Gastrocnemius medialis (tissue), 4 donors: ENCODE results near the gene EPS15.

Experiments used
- POLR2A ChIP-seq, 2 donors: fragments of 450-650 bp; IDR thresholded peaks; one replicate each; pipeline ENCODE4 v1.6.1; 2017; ENCODE audit warnings: antibody characterized with exemption in 2 of 2, mild to moderate bottlenecking in 2 of 2, moderate library complexity in 2 of 2
- TF ChIP-seq, protein P1 (sequence below), 5 experiments: fragments of 450-650 bp in 3 of 5; fragments of 200-600 bp in 2 of 5; sonication (generic) in 2 of 5; IDR thresholded peaks in 4 of 5; conservative IDR thresholded peaks in 1 of 5; 1 replicate in 4 of 5; 2 replicates in 1 of 5; pipeline ENCODE4 v1.5.1; 2016 to 2019; ENCODE audit warnings: antibody characterized with exemption in 5 of 5, mild to moderate bottlenecking in 3 of 5, moderate library complexity in 3 of 5

DNA sequence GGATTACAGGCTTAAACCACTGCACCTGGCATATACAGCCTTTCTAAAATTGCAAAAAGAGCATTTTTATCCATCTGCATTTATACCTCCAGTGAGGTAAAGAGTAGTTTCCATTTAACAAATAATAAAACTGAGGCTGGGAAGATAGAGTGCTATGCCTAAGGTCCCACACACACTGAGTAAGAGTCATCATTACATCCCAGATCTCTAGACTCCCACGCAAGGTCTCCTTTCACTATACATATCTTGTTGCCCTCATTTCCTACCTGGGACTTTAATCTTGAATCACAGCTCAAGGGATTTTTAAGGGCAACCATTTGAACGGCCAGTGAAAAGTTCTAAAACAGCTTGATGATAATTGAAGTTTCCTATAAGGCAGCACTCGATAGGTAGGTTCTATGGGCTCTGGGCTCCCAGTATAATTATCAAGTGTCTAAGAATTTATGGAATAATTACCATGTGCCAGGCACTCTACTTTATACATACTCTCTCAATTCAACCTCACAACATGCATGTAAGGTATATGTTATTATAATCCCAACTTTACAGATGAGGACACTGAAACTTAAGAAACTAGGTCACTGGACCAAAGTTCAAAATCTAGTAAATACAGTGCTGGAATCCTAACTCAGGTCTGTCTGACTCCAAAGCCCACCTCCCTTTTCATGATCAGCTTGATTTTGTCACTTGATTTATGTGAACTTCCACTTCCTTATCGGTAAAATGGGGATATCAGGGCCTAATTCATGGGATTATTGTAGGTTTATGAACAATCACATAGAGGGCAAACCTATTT, 23.3 kb upstream of the EPS15 start:
- TF ChIP-seq, protein P1, sequence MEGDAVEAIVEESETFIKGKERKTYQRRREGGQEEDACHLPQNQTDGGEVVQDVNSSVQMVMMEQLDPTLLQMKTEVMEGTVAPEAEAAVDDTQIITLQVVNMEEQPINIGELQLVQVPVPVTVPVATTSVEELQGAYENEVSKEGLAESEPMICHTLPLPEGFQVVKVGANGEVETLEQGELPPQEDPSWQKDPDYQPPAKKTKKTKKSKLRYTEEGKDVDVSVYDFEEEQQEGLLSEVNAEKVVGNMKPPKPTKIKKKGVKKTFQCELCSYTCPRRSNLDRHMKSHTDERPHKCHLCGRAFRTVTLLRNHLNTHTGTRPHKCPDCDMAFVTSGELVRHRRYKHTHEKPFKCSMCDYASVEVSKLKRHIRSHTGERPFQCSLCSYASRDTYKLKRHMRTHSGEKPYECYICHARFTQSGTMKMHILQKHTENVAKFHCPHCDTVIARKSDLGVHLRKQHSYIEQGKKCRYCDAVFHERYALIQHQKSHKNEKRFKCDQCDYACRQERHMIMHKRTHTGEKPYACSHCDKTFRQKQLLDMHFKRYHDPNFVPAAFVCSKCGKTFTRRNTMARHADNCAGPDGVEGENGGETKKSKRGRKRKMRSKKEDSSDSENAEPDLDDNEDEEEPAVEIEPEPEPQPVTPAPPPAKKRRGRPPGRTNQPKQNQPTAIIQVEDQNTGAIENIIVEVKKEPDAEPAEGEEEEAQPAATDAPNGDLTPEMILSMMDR (IDR thresholded peaks at IDR 0.05 in 4 of 5, conservative IDR thresholded peaks at IDR 0.05 in 1 of 5) = no peak
- no peak for TF ChIP-seq POLR2A (IDR thresholded peaks at IDR 0.05)
